Measurements from ENCODE around the gene PRKG1. TPM values are rescaled to one million over a fixed set of nuclear protein-coding genes. Genes with fewer than 3 reads are reported as not detected.

PRKG1 gene
- total RNA-seq, 5 donors from 2014 or later (not counting 1 experiment from before 2014, with no cell fraction given): 0.03 to 0.26 (median 0.19) TPM; not detected in 1

- no peak overlapping the region for H3K27ac Mint-ChIP-seq
- no peaks in the 10 kb centered on the region for H3K27me3 ChIP-seq (replicated peaks in 1 of 2; ENCODE audit: control insufficient read depth in 2 of 2, extremely low read depth in 1 of 2, insufficient read depth in 2 of 2, low read length in 1 of 2)
- H3K4me3 ChIP-seq (ENCODE audit: control insufficient read depth in 1 of 2, extremely low read depth in 1 of 2, low read length in 1 of 2): no peak overlapping the region
- H3K4me1 ChIP-seq (ENCODE audit: control insufficient read depth in 1 of 2, extremely low read depth in 1 of 2, insufficient read depth in 2 of 2, low read length in 2 of 2): peaks cover 0 to 3% of the 10 kb centered on the region in 2 experiments
- DNase-seq (no peak), ATAC-seq (replicated peaks in 1 of 4) (no peak)
- H3K27me3 Mint-ChIP-seq: no peaks in the 10 kb centered on the region
- H3K27ac ChIP-seq (ENCODE audit: low read length): no peak overlapping the region
- H3K9me3 Mint-ChIP-seq: no peaks in the 10 kb centered on the region
- H3K9me3 ChIP-seq: no peaks in the 10 kb centered on the region
- H3K36me3 ChIP-seq (ENCODE audit: control insufficient read depth in 2 of 2, extremely low read depth in 1 of 2, insufficient read depth in 1 of 2, low read length in 1 of 2): no peaks in the 10 kb centered on the region
- ChIA-PET POLR2A (no interaction called here), CTCF (interaction anchor here (0.6 to 1.9 kb wide), 5 partner anchors 10 to 1226 kb away, joined by 3 to 8 read pairs (median 3); no protein-coding TSS in a partner anchor)
- H3K4me1 Mint-ChIP-seq: peaks cover 0 to 6% (median 0%) of the 10 kb centered on the region in 3 donors
- no CpG with 5 or more reads among the region's 2 CpGs for WGBS (ENCODE audit: insufficient coverage)
- H3K36me3 Mint-ChIP-seq: no peaks in the 10 kb centered on the region
- no peak overlapping the region for H3K4me3 Mint-ChIP-seq
These were observed 1142.6 kb downstream of the PRKG1 start for GRCh38 chr10:52216852-52217251.

GRCh38 chr10:52217531-52217930, 1143.2 kb downstream of the PRKG1 start:
- ATAC-seq (replicated peaks in 1 of 4) (no peak), DNase-seq (no peak)
- Mint-ChIP-seq H3K27ac (no peak overlapping the region), H3K4me1 (peaks cover 0 to 6% (median 0%) of the 10 kb centered on the region in 3 donors), H3K36me3 (no peaks in the 10 kb centered on the region), H3K4me3 (no peak overlapping the region), H3K27me3 (no peaks in the 10 kb centered on the region), H3K9me3 (no peaks in the 10 kb centered on the region)
- no CpG with 5 or more reads among the region's 1 CpG for WGBS (ENCODE audit: insufficient coverage)
- Histone ChIP-seq H3K27ac (ENCODE audit: low read length) (no peak overlapping the region), H3K4me3 (ENCODE audit: control insufficient read depth in 1 of 2, extremely low read depth in 1 of 2, low read length in 1 of 2) (no peak overlapping the region), H3K27me3 (replicated peaks in 1 of 2; ENCODE audit: control insufficient read depth in 2 of 2, extremely low read depth in 1 of 2, insufficient read depth in 2 of 2, low read length in 1 of 2) (no peaks in the 10 kb centered on the region), H3K9me3 (no peaks in the 10 kb centered on the region), H3K36me3 (ENCODE audit: control insufficient read depth in 2 of 2, extremely low read depth in 1 of 2, insufficient read depth in 1 of 2, low read length in 1 of 2) (no peaks in the 10 kb centered on the region), H3K4me1 (ENCODE audit: control insufficient read depth in 1 of 2, extremely low read depth in 1 of 2, insufficient read depth in 2 of 2, low read length in 2 of 2) (peaks cover 0 to 3% of the 10 kb centered on the region in 2 experiments)
- ChIA-PET CTCF (interaction anchor here in 1 of 2 donors (1.3 to 1.9 kb wide), 2 partner anchors 1208 to 1213 kb away, joined by 3 to 8 read pairs; no protein-coding TSS in a partner anchor), POLR2A (no interaction called here)

- DNase-seq (no peak), ATAC-seq (replicated peaks in 1 of 4) (no peak)
- H3K27me3 Mint-ChIP-seq: peaks cover 0 to 3% of the 10 kb centered on the region in 2 donors
- H3K27ac ChIP-seq (ENCODE audit: low read length): no peak overlapping the region
- H3K4me1 Mint-ChIP-seq: peaks cover 0 to 2% (median 0%) of the 10 kb centered on the region in 3 donors
- ChIA-PET CTCF (no interaction called here), POLR2A (no interaction called here)
- H3K36me3 ChIP-seq (ENCODE audit: control insufficient read depth in 2 of 2, extremely low read depth in 1 of 2, insufficient read depth in 1 of 2, low read length in 1 of 2): no peaks in the 10 kb centered on the region
- H3K9me3 ChIP-seq: no peaks in the 10 kb centered on the region
- no peak overlapping the region for H3K27ac Mint-ChIP-seq
- no peak overlapping the region for H3K4me3 ChIP-seq (ENCODE audit: control insufficient read depth in 1 of 2, extremely low read depth in 1 of 2, low read length in 1 of 2)
- no peak overlapping the region for H3K4me3 Mint-ChIP-seq
- peaks cover 0 to 3% of the 10 kb centered on the region in 2 experiments for H3K4me1 ChIP-seq (ENCODE audit: control insufficient read depth in 1 of 2, extremely low read depth in 1 of 2, insufficient read depth in 2 of 2, low read length in 2 of 2)
- H3K9me3 Mint-ChIP-seq: no peaks in the 10 kb centered on the region
- H3K36me3 Mint-ChIP-seq: no peaks in the 10 kb centered on the region
- no peaks in the 10 kb centered on the region for H3K27me3 ChIP-seq (replicated peaks in 1 of 2; ENCODE audit: control insufficient read depth in 2 of 2, extremely low read depth in 1 of 2, insufficient read depth in 2 of 2, low read length in 1 of 2)
- WGBS (ENCODE audit: insufficient coverage): no CpG with 5 or more reads among the region's 3 CpGs
These were observed 1146.7 kb downstream of the PRKG1 start for GRCh38 chr10:52220947-52221346.

- WGBS (ENCODE audit: insufficient coverage): no CpG with 5 or more reads among the region's 4 CpGs
- Histone ChIP-seq H3K4me3 (ENCODE audit: control insufficient read depth in 1 of 2, extremely low read depth in 1 of 2, low read length in 1 of 2) (no peak overlapping the region), H3K36me3 (ENCODE audit: control insufficient read depth in 2 of 2, extremely low read depth in 1 of 2, insufficient read depth in 1 of 2, low read length in 1 of 2) (no peaks in the 10 kb centered on the region), H3K27ac (ENCODE audit: low read length) (no peak overlapping the region), H3K27me3 (replicated peaks in 1 of 2; ENCODE audit: control insufficient read depth in 2 of 2, extremely low read depth in 1 of 2, insufficient read depth in 2 of 2, low read length in 1 of 2) (no peaks in the 10 kb centered on the region), H3K4me1 (ENCODE audit: control insufficient read depth in 1 of 2, extremely low read depth in 1 of 2, insufficient read depth in 2 of 2, low read length in 2 of 2) (peaks cover 0 to under 1% of the 10 kb centered on the region in 2 experiments), H3K9me3 (no peaks in the 10 kb centered on the region)
- Mint-ChIP-seq H3K27ac (no peak overlapping the region), H3K4me3 (no peak overlapping the region), H3K27me3 (peaks cover 0 to 3% of the 10 kb centered on the region in 2 donors), H3K4me1 (peaks cover 0 to 1% (median 0%) of the 10 kb centered on the region in 3 donors), H3K36me3 (no peaks in the 10 kb centered on the region), H3K9me3 (no peaks in the 10 kb centered on the region)
- CTCF ChIA-PET: no interaction called here
- DNase-seq (no peak), ATAC-seq (replicated peaks in 1 of 4) (no peak)
- POLR2A ChIA-PET: no interaction called here
These were observed 1147.6 kb downstream of the PRKG1 start for GRCh38 chr10:52221923-52222322.

GRCh38 chr10:52226197-52226847, 1152.0 kb downstream of the PRKG1 start:
- no CpG with 5 or more reads among the region's 1 CpG for WGBS (ENCODE audit: insufficient coverage)

GRCh38 chr10:52228556-52228955, 1154.3 kb downstream of the PRKG1 start:
- Histone ChIP-seq H3K36me3 (ENCODE audit: control insufficient read depth in 2 of 2, extremely low read depth in 1 of 2, insufficient read depth in 1 of 2, low read length in 1 of 2) (no peaks in the 10 kb centered on the region), H3K4me1 (ENCODE audit: control insufficient read depth in 1 of 2, extremely low read depth in 1 of 2, insufficient read depth in 2 of 2, low read length in 2 of 2) (peaks cover 0 to 4% of the 10 kb centered on the region in 2 experiments), H3K4me3 (ENCODE audit: control insufficient read depth in 1 of 2, extremely low read depth in 1 of 2, low read length in 1 of 2) (no peak overlapping the region), H3K9me3 (no peaks in the 10 kb centered on the region), H3K27ac (ENCODE audit: low read length) (no peak overlapping the region), H3K27me3 (replicated peaks in 1 of 2; ENCODE audit: control insufficient read depth in 2 of 2, extremely low read depth in 1 of 2, insufficient read depth in 2 of 2, low read length in 1 of 2) (peaks cover 0 to 3% of the 10 kb centered on the region in 2 experiments)
- Mint-ChIP-seq H3K4me3 (no peak overlapping the region), H3K4me1 (peaks cover 5 to 10% (median 7%) of the 10 kb centered on the region in 3 donors), H3K36me3 (no peaks in the 10 kb centered on the region), H3K27me3 (peaks cover 5 to 7% of the 10 kb centered on the region in 2 donors), H3K27ac (no peak overlapping the region), H3K9me3 (no peaks in the 10 kb centered on the region)
- POLR2A ChIA-PET: no interaction called here
- CTCF ChIA-PET: no interaction called here
- no peak for ATAC-seq (replicated peaks in 1 of 4)
- no peak for DNase-seq
- WGBS (ENCODE audit: insufficient coverage): no CpG with 5 or more reads among the region's 2 CpGs

More at GRCh38 chr10:52226197-52226847, 1152.0 kb downstream of the PRKG1 start:
- Mint-ChIP-seq H3K4me3 (no peak overlapping the region), H3K4me1 (no peaks in the 10 kb centered on the region), H3K27me3 (peaks cover 0 to 3% of the 10 kb centered on the region in 2 donors), H3K9me3 (no peaks in the 10 kb centered on the region), H3K27ac (no peak overlapping the region), H3K36me3 (no peaks in the 10 kb centered on the region)
- no peaks in the 10 kb centered on the region for H3K27me3 ChIP-seq (replicated peaks in 1 of 2; ENCODE audit: control insufficient read depth in 2 of 2, extremely low read depth in 1 of 2, insufficient read depth in 2 of 2, low read length in 1 of 2)
- no peaks in the 10 kb centered on the region for H3K4me1 ChIP-seq (ENCODE audit: control insufficient read depth in 1 of 2, extremely low read depth in 1 of 2, insufficient read depth in 2 of 2, low read length in 2 of 2)
- no peaks in the 10 kb centered on the region for H3K36me3 ChIP-seq (ENCODE audit: control insufficient read depth in 2 of 2, extremely low read depth in 1 of 2, insufficient read depth in 1 of 2, low read length in 1 of 2)
- DNase-seq (no peak), ATAC-seq (replicated peaks in 1 of 4) (no peak)
- H3K27ac ChIP-seq (ENCODE audit: low read length): no peak overlapping the region
- H3K9me3 ChIP-seq: no peaks in the 10 kb centered on the region
- ChIA-PET CTCF (no interaction called here), POLR2A (no interaction called here)
- H3K4me3 ChIP-seq (ENCODE audit: control insufficient read depth in 1 of 2, extremely low read depth in 1 of 2, low read length in 1 of 2): no peak overlapping the region
